GM19452 (cell line): ENCODE results near the gene MYO15B.

Experiments
- ATAC-seq: cut with Tn5 transposase; IDR thresholded peaks from one replicate; pipeline ENCODE4 v1.9.1; 2021; ENCODE audit not compliant: unreplicated experiment

Gene MYO15B

DNA sequence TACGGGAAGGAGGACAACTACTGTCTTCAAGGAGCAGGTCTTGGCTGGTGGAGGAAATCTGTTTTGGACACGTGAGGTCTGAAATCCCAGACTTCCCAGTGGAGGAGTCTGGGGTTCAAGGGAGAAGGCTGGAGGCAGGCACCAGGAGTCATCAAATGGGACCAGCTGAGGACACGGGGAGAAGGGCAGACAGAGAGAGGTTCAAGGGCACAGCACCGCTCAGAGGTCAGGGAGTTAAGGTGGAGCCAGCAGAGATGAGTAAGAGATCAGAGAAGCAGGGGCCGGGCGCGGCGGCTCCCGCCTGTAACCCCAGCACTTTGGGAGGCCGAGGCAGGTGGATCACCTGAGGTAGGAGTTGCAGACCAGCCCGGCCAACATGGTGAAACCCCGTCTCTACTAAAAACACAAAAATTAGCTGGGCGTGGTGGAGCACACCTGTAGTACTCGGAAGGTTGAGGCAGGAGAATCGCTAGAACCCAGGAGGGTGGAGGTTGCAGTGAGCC lies 35.2 kb downstream of the MYO15B start:
- ATAC-seq, result no peak

DNA sequence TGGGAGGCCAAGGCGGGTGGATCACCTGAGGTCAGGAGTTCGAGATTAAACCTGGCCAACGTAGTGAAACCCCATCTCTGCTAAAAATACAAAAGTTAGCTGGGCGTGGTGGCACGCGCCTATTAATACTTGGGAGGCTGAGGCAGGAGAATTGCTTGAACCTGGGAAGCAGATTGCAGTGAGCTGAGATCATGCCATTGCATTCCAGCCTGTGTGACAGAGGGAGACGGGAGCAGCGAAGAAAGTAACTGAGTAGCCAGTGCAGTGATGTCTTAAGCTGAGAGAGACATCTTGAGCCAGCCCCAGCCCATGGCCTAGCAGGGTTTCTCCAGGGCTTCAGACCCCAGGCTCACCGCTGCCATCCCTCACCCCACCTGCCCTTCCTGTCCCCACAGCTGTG lies 35.8 kb downstream of the MYO15B start:
- no peak for ATAC-seq

GRCh38 chr17:75624021-75624420 lies 36.4 kb downstream of the MYO15B start:
- no peak for ATAC-seq

- no peak for ATAC-seq
Observed at GRCh38 chr17:75624714-75625345, 37.2 kb downstream of the MYO15B start.

GRCh38 chr17:75625813-75626486 lies 38.4 kb downstream of the MYO15B start:
- ATAC-seq, result no peak

- ATAC-seq, result no peak
Observed at GRCh38 chr17:75626496-75627038, 39.0 kb downstream of the MYO15B start.

GRCh38 chr17:75627094-75627493 lies 39.5 kb downstream of the MYO15B start:
- no peak for ATAC-seq

DNA sequence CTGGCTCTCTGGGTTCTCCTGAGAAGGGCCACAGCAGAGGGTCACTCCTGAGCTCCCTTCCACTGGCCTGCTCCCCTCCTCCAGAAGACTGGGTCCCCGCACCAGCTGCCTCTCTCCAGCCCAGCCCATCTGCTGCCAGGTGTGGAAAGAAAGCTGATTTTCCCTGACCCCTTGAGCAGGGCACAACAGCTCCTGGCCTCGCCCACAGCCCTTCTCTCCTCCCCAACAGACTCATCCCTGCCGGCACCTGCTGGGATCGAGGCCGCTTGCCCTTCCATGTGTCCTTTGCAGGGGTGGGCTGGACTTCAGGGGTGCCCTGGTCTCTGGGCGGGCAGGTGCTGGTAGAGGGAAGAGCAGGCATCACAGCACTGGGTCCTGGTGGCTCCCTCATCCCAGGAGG lies 40.8 kb downstream of the MYO15B start:
- ATAC-seq, result no peak

DNA sequence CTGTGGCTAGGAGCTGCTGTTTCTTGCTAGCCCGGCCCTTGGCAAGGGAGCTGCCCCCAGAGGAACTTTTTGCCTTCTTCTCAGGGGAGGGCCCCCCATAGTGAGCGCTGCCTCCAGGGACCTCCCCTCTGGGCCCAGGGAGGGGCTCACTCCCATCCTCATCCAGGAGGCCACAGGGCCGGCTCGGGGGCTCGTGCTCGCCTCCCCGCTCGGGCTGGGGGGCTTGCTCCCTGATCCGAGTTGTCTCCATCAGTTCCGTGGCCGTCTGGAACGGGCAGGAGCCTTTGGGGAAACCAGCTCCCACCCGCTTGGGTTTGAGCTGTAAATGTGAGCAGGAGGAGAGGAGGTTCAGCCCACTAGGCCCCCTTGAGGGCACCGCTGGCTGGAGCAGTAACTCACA lies 41.6 kb downstream of the MYO15B start:
- ATAC-seq, result no peak

- ATAC-seq, result no peak
Observed at GRCh38 chr17:75630071-75630917, 42.7 kb downstream of the MYO15B start.

DNA sequence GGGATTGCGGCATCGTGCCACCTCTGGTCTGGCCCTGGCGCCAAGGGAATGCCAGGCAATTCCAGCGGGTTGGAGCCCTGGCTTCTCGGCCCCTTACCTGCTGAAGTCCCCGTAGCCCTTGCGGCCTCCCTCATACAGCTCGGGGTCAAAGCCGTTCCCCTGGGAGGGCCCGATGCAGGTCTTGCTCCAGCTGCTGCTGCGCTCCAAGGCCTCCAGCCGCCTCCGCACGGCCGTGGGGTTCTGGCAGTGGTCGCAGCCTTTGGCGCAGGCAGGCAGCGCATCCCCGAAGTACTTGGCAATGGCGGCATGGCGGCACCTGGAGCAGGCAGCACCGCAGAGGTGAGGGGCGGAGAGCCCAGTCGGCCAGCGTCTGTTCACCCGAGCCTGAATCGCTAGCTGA lies 43.8 kb downstream of the MYO15B start:
- no peak for ATAC-seq

GRCh38 chr17:75632428-75632827 lies 44.8 kb downstream of the MYO15B start:
- ATAC-seq, result no peak

GRCh38 chr17:75632863-75633485 lies 45.4 kb downstream of the MYO15B start, which contains the start of gene SMIM5:
Gene SMIM5, plus strand, starts transcription at chr17:75633434. Its CDS starts 6,768 bp downstream, at chr17:75640202.
- ATAC-seq, result peak; percentile 56

- ATAC-seq, result no peak
Observed at GRCh38 chr17:75633486-75634375, 46.1 kb downstream of the MYO15B start.

- ATAC-seq, result no peak
Observed at GRCh38 chr17:75634376-75634740, 46.8 kb downstream of the MYO15B start.

DNA sequence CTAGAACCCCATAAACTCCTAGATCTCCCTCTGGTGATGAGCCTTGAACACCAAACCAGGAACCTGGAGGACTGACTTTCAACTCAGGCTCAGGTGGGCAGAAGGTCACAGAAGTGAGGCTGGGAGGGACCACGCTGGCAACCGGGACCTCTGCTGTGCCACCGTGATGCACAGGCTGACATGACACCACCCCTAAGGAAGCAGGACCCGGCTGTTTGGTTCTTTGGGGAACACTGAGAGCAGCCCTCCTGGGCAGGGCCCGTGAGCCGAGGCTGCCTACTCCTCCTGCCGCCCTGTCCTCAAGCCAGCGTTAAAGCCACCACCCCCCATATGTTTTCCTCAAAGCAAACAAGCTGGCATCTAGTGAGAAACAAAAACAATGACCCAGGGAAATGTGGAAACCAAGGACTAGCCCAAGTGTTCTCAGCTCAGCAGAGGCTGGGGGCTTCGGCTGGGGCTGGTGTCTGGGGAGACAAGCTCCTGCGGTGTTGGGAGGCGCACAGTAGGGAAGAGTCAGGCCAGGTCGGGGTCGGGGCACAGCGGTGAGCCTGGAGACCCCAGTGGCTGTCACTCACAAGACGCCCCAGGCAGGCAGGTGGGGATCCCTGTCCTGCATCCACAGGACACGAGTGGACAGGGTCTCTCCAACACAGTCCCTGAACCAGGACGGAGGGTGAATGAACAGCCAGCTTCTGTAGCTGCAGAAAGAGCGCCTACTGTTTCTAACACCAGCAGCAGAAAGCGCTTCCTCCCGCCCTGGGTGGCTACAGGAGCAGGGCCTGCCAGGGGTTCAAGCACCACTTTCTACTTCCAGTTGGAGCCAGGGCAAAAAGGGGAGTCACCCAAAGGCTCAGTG lies 47.4 kb downstream of the MYO15B start:
- no peak for ATAC-seq

- ATAC-seq, result no peak
Observed at GRCh38 chr17:75635610-75636202, 48.1 kb downstream of the MYO15B start.

GRCh38 chr17:75636381-75637142 lies 49.0 kb downstream of the MYO15B start:
- no peak for ATAC-seq
